ENCODE data around the gene RELL1. TPM values are rescaled to one million over a fixed set of nuclear protein-coding genes. Genes with fewer than 3 reads are reported as not detected.

Gene RELL1
- total RNA-seq, 1 donor from 2014 or later, result 22.2 TPM

DNA sequence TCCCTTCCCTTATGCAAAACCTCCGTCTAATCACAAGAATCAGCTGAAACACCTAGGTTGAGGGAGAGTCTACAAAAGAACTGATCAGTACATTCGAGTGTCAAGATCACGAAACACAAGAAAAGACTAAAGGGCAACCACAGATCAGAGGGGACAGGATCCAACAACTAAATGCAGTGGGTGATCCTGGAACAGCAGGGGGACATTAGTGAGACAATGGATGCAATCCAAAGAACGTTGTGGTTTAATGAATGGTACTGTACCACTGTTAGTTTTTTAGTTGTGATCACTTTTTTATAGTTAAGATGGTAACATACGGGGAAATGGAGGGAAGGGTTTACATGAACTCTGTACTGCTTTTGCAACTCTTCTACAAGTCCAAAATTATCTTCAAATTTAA, 79.2 kb downstream of the RELL1 start:
- no peak overlapping the region for H3K4me3 ChIP-seq
- intact Hi-C loops (cut with micrococcal nuclease), result loop anchor here (10.0 kb wide), 1 partner anchor 78 kb away; the partner anchor contains the start of gene RELL1
- H3K36me3 ChIP-seq, result peaks cover 26% of the 10 kb centered on the region
- DNase-seq, result no peak
- TF ChIP-seq, protein P1, sequence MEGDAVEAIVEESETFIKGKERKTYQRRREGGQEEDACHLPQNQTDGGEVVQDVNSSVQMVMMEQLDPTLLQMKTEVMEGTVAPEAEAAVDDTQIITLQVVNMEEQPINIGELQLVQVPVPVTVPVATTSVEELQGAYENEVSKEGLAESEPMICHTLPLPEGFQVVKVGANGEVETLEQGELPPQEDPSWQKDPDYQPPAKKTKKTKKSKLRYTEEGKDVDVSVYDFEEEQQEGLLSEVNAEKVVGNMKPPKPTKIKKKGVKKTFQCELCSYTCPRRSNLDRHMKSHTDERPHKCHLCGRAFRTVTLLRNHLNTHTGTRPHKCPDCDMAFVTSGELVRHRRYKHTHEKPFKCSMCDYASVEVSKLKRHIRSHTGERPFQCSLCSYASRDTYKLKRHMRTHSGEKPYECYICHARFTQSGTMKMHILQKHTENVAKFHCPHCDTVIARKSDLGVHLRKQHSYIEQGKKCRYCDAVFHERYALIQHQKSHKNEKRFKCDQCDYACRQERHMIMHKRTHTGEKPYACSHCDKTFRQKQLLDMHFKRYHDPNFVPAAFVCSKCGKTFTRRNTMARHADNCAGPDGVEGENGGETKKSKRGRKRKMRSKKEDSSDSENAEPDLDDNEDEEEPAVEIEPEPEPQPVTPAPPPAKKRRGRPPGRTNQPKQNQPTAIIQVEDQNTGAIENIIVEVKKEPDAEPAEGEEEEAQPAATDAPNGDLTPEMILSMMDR (IDR thresholded peaks at IDR 0.05; ENCODE audit: borderline replicate concordance), result no peak
- peaks cover 9% of the 10 kb centered on the region for H3K9me3 ChIP-seq (replicated peaks)
- peaks cover 4% of the 10 kb centered on the region for H3K4me1 ChIP-seq
- no peaks in the 10 kb centered on the region for H3K27me3 ChIP-seq (ENCODE audit: low read depth)
- H3K27ac ChIP-seq (replicated peaks), result no peak overlapping the region

DNA sequence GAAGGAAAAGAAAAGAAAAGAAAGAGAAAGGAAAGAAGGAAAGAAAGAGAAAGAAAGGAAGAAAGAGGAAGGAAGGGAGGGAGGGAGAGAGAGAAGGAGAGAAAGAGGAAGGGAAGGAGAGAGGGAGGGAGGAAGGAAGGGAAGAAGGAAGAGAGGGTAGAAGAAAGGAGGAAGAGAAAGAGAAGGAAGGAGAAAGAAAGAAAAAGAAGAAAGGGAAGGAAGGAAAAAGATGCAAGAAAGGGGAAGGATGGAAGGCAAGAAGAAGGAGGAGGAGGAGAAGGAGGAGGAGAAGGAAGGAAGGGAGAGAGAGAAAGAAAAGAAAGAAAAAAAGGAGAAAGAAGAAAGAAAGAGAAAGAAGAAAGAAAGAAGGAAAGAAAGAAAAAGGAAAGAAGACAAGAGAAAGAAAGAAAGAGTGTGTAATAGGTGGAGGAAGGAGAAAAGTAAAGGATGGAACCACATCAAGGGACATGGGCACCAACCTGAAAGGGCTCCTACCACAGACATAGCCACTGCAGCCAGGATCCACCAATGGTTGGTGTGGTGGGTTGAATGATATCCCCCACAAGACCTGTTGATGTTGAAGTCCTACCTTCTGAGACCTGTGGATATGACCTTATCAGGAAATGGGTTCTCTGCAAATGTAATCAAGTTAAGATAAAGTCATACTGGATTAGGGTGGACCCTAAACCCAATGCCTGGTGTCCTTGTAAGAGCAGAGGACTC, 80.2 kb downstream of the RELL1 start:
- intact Hi-C loops (cut with micrococcal nuclease), result loop anchor here (10.0 kb wide), 1 partner anchor 79 kb away; the partner anchor contains the start of gene RELL1
- peaks cover 4% of the 10 kb centered on the region for H3K4me1 ChIP-seq
- TF ChIP-seq, protein P1 (IDR thresholded peaks at IDR 0.05; ENCODE audit: borderline replicate concordance), result no peak

DNA sequence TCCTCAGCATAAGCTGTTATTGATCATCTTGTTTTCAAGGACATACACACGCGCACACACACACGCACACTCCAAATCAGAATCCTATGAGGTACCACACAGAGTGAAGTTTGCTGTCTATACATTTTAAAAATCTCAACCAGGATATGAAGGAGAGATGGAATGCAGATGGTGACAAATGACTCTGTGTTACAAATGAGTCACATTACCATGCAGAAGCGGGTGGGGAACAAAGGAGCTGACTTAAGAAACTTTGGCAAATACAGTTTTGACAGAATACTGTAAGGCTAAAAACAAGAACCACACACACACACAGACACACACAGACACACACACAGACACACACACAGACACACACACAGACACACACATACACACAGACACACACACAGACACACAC, 81.7 kb downstream of the RELL1 start:
- H3K4me1 ChIP-seq, result peaks cover 4% of the 10 kb centered on the region
- H3K4me3 ChIP-seq, result no peak overlapping the region
- TF ChIP-seq, protein P1 (IDR thresholded peaks at IDR 0.05; ENCODE audit: borderline replicate concordance), result no peak
- H3K27me3 ChIP-seq (ENCODE audit: low read depth), result no peaks in the 10 kb centered on the region
- peaks cover 9% of the 10 kb centered on the region for H3K36me3 ChIP-seq
- no peak for DNase-seq
- peaks cover 7% of the 10 kb centered on the region for H3K9me3 ChIP-seq (replicated peaks)
- intact Hi-C loops (cut with micrococcal nuclease), result loop anchor here (5.0 to 10.0 kb wide), 2 partner anchors 80 to 188 kb away; partner anchors contain the start of gene RELL1
- H3K27ac ChIP-seq (replicated peaks), result no peak overlapping the region

More for the DNA sequence above, 80.2 kb downstream of the RELL1 start:
- peaks cover 9% of the 10 kb centered on the region for H3K9me3 ChIP-seq (replicated peaks)
- H3K36me3 ChIP-seq, result peaks cover 20% of the 10 kb centered on the region
- no peaks in the 10 kb centered on the region for H3K27me3 ChIP-seq (ENCODE audit: low read depth)
- no peak overlapping the region for H3K4me3 ChIP-seq
- H3K27ac ChIP-seq (replicated peaks), result no peak overlapping the region
- no peak for DNase-seq

DNA sequence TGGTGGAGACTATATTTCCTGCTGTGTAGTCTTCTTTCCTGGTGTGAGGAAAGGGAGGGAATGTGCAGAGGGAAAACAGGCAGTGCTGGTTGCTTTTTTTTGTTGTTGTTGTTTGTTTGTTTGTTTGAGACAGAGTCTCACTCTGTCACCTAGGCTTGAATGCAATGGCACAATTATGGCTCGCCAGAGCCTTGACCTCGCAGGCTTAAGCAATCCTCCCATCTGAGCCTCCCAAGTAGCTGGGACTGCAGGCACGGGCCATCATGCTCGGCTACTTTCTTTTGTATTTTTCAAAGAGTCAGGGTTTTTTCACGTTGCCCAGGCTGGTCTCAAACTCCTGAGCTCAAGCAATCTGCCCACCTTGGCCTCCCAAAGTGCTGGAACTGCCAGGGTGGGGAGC, 82.5 kb downstream of the RELL1 start:
- H3K36me3 ChIP-seq, result peaks cover 2% of the 10 kb centered on the region
- H3K27me3 ChIP-seq (ENCODE audit: low read depth), result no peaks in the 10 kb centered on the region
- H3K9me3 ChIP-seq (replicated peaks), result no peaks in the 10 kb centered on the region
- no peak overlapping the region for H3K4me3 ChIP-seq
- H3K27ac ChIP-seq (replicated peaks), result no peak overlapping the region
- intact Hi-C loops (cut with micrococcal nuclease), result loop anchor here (5.0 to 10.0 kb wide), 2 partner anchors 81 to 189 kb away; partner anchors contain the start of gene RELL1
- H3K4me1 ChIP-seq, result peaks cover 4% of the 10 kb centered on the region
- TF ChIP-seq, protein P1 (IDR thresholded peaks at IDR 0.05; ENCODE audit: borderline replicate concordance), result no peak
- DNase-seq, result no peak

DNA sequence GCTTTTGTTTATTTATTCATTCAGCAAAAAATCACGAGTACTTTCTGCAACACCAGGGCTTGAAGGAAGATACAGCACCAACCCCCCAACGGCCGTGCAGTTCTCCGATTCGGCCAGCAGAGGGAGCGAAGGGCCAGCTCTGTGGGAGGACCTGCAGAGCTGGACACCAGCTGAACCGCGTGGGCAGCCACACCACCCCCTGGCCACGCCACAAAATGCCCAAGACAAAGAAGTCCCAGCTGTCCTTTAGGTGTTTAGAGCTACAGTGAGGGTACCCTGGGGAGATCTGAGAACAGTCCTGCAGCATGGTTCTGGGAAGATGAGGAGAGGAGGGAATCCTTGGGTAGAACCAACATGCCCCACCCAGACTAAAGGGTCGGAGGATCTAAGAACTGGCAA, 83.1 kb downstream of the RELL1 start:
- no peak overlapping the region for H3K4me3 ChIP-seq
- no peak overlapping the region for H3K27ac ChIP-seq (replicated peaks)
- intact Hi-C loops (cut with micrococcal nuclease), result loop anchor here (5.0 to 10.0 kb wide), 2 partner anchors 82 to 189 kb away; partner anchors contain the start of gene RELL1
- H3K36me3 ChIP-seq, result no peaks in the 10 kb centered on the region
- no peaks in the 10 kb centered on the region for H3K27me3 ChIP-seq (ENCODE audit: low read depth)
- H3K9me3 ChIP-seq (replicated peaks), result no peaks in the 10 kb centered on the region
- DNase-seq, result peak; percentile 85
- H3K4me1 ChIP-seq, result peaks cover 4% of the 10 kb centered on the region
- TF ChIP-seq, protein P1 (IDR thresholded peaks at IDR 0.05; ENCODE audit: borderline replicate concordance), result peak; percentile 98
